SK-N-SH (cell line): ENCODE results near the gene PPP2R5C. TPM values are rescaled to one million over a fixed set of nuclear protein-coding genes. Genes with fewer than 3 reads are reported as not detected.

Experiments
- CTCF ChIA-PET: fragments of 300-600, 350-600 bp; formaldehyde crosslinking; extraction: SDS; loops from one replicate; lab custom pipeline; 2021; lab: Yijun Ruan, JAX
- POLR2A ChIA-PET: fragments of 350-600 bp; sonication (Branson Sonifier 250); formaldehyde crosslinking; extraction: SDS; loops from one replicate; lab custom pipeline; 2020; ENCODE audit warnings: antibody characterized with exemption, inconsistent platforms; lab: Yijun Ruan, JAX
- DNase-seq: peaks from one replicate; pipeline ENCODE4 v3.0.0; 2012
- H2AFZ ChIP-seq: fragments of 200-600 bp; sonication (generic); 2 replicates; pipeline ENCODE4 v1.8.1; 2016; ENCODE audit warnings: antibody characterized with exemption, mild to moderate bottlenecking, low read depth
- H3F3A ChIP-seq: fragments of 200-600 bp; sonication (generic); replicated peaks from 2 replicates; pipeline ENCODE3; 2016; ENCODE audit warnings: antibody characterized with exemption, mild to moderate bottlenecking; ENCODE audit not compliant: insufficient read depth
- H3K27ac ChIP-seq, 2 experiments: fragments of 200-500 bp in 1 of 2; fragments of 200-600 bp in 1 of 2; sonication (Bioruptor generic) in 1 of 2; sonication (generic), shearing (Covaris generic) in 1 of 2; 2 replicates each; pipeline versions ENCODE4 v1.5.1 to v1.6.1; 2014 to 2016; ENCODE audit warnings: low read depth in 2 of 2, inconsistent platforms in 1 of 2, low read length in 1 of 2, mild to moderate bottlenecking in 1 of 2, mixed read lengths in 1 of 2
- H3K27me3 ChIP-seq: fragments of 200-600 bp; sonication (generic), shearing (Covaris generic); 2 replicates; pipeline ENCODE4 v1.6.1; 2016; ENCODE audit warnings: mixed run types; ENCODE audit not compliant: insufficient read depth
- H3K36me3 ChIP-seq, 2 experiments: fragments of 200-500 bp in 1 of 2; fragments of 200-600 bp in 1 of 2; sonication (Bioruptor generic) in 1 of 2; sonication (generic) in 1 of 2; replicated peaks in 1 of 2; 2 replicates each; pipeline versions ENCODE3 to v1.5.1; 2014 to 2016; ENCODE audit warnings: low read length in 1 of 2, mild to moderate bottlenecking in 1 of 2; ENCODE audit not compliant: insufficient read depth in 2 of 2, control insufficient read depth in 1 of 2
- H3K4me1 ChIP-seq, 2 experiments: fragments of 200-500 bp in 1 of 2; fragments of 200-600 bp in 1 of 2; sonication (Bioruptor generic) in 1 of 2; sonication (generic), shearing (Covaris generic) in 1 of 2; 2 replicates each; pipeline versions ENCODE4 v1.5.1 to v1.6.1; 2014 to 2016; ENCODE audit warnings: low read depth in 1 of 2, low read length in 1 of 2, mixed run types in 1 of 2; ENCODE audit not compliant: insufficient read depth in 2 of 2, control insufficient read depth in 1 of 2
- H3K4me2 ChIP-seq: fragments of 200-600 bp; sonication (generic), shearing (Covaris generic); 2 replicates; pipeline ENCODE4 v1.6.1; 2017; ENCODE audit warnings: mixed run types
- H3K4me3 ChIP-seq, 2 experiments: fragments of 200-500 bp in 1 of 2; fragments of 200-600 bp in 1 of 2; sonication (Bioruptor generic) in 1 of 2; sonication (generic), shearing (Covaris generic) in 1 of 2; 2 replicates each; pipeline versions ENCODE4 v1.5.1 to v1.8.1; 2014 to 2016; ENCODE audit warnings: low read depth in 2 of 2, inconsistent platforms in 1 of 2, low read length in 1 of 2, mild to moderate bottlenecking in 1 of 2, mixed read lengths in 1 of 2, moderate library complexity in 1 of 2
- H3K79me2 ChIP-seq: fragments of 200-600 bp; sonication (generic); 2 replicates; pipeline ENCODE4 v1.8.1; 2017; ENCODE audit warnings: mild to moderate bottlenecking; ENCODE audit not compliant: insufficient read depth
- H3K9ac ChIP-seq: fragments of 200-600 bp; sonication (generic); 2 replicates; pipeline ENCODE4 v1.6.1; 2017; ENCODE audit warnings: mixed run types
- H3K9me2 ChIP-seq: fragments of 200-600 bp; sonication (generic); 2 replicates; pipeline ENCODE4 v1.6.1; 2017; ENCODE audit warnings: mixed run types
- H3K9me3 ChIP-seq: fragments of 200-600 bp; sonication (generic); 2 replicates; pipeline ENCODE4 v1.6.1; 2017; ENCODE audit warnings: mixed run types, mild to moderate bottlenecking, moderate library complexity
- H4K20me1 ChIP-seq: fragments of 200-600 bp; sonication (generic); 2 replicates; pipeline ENCODE4 v1.6.1; 2017; ENCODE audit warnings: mild to moderate bottlenecking, mixed run types; ENCODE audit not compliant: insufficient read depth
- CHD2 ChIP-seq: fragments of 150-350 bp; IDR thresholded peaks from 2 replicates; pipeline ENCODE4 v1.6.1; 2018; ENCODE audit warnings: low read length; ENCODE audit not compliant: partially characterized antibody
- CTCF ChIP-seq: fragments of 200-600 bp; sonication (generic); IDR thresholded peaks from 2 replicates; pipeline ENCODE4 v1.6.1; 2017; ENCODE audit warnings: antibody characterized with exemption, mild to moderate bottlenecking, moderate library complexity
- ELF1 ChIP-seq: IDR thresholded peaks from 2 replicates; pipeline ENCODE4 v1.4.0; 2012
- EP300 ChIP-seq, 2 experiments: IDR thresholded peaks; 2 replicates each; pipeline versions ENCODE4 v1.4.0 to v1.6.1; 2012; ENCODE audit warnings: borderline replicate concordance in 1 of 2, low read depth in 1 of 2, low read length in 1 of 2
- FOSL2 ChIP-seq: IDR thresholded peaks from 2 replicates; pipeline ENCODE4 v1.4.0; 2012; ENCODE audit warnings: low read depth, mild to moderate bottlenecking, moderate library complexity, borderline replicate concordance
- FOXJ3 ChIP-seq: sonication (generic); formaldehyde crosslinking; IDR thresholded peaks from 2 replicates; pipeline ENCODE4 v1.5.1; 2020; ENCODE audit warnings: mild to moderate bottlenecking, missing genetic modification reagents
- FOXM1 ChIP-seq: IDR thresholded peaks from 2 replicates; pipeline ENCODE4 v1.4.0; 2012; ENCODE audit warnings: low read depth, mild to moderate bottlenecking
- GABPA ChIP-seq: IDR thresholded peaks from 2 replicates; pipeline ENCODE4 v1.4.0; 2012; ENCODE audit warnings: low read depth, mild to moderate bottlenecking
- GATA2 ChIP-seq: sonication (generic); formaldehyde crosslinking; IDR thresholded peaks from 2 replicates; pipeline ENCODE4 v1.5.0; 2020; ENCODE audit warnings: mild to moderate bottlenecking, missing genetic modification reagents
- IRF3 ChIP-seq: fragments of 150-350 bp; IDR thresholded peaks from 2 replicates; pipeline ENCODE4 v1.6.1; 2016; ENCODE audit warnings: mild to moderate bottlenecking, low read depth, low read length
- MAX ChIP-seq: IDR thresholded peaks from 2 replicates; pipeline ENCODE4 v1.4.0; 2012; ENCODE audit warnings: low read depth
- MEF2A ChIP-seq: IDR thresholded peaks from 2 replicates; pipeline ENCODE4 v1.4.0; 2012; ENCODE audit warnings: low read depth, borderline replicate concordance
- MXI1 ChIP-seq: IDR thresholded peaks from 2 replicates; pipeline ENCODE4 v1.6.1; 2012; ENCODE audit warnings: mild to moderate bottlenecking, low read depth, low read length, improper control_type of control experiment
- NFIC ChIP-seq: IDR thresholded peaks from 2 replicates; pipeline ENCODE4 v1.4.0; 2012; ENCODE audit warnings: borderline replicate concordance
- POLR2AphosphoS5 ChIP-seq: IDR thresholded peaks from 2 replicates; pipeline ENCODE4 v1.6.1; 2012; ENCODE audit warnings: low read depth, low read length
- RAD21 ChIP-seq: IDR thresholded peaks from 2 replicates; pipeline ENCODE4 v1.6.1; 2012; ENCODE audit warnings: mild to moderate bottlenecking, low read length
- RCOR1 ChIP-seq: fragments of 150-350 bp; IDR thresholded peaks from 2 replicates; pipeline ENCODE4 v1.6.1; 2017; ENCODE audit warnings: antibody characterized with exemption, low read length
- RFX5 ChIP-seq: IDR thresholded peaks from 2 replicates; pipeline ENCODE4 v1.6.1; 2012; ENCODE audit warnings: mild to moderate bottlenecking, improper control_type of control experiment, low read length
- RXRA ChIP-seq: IDR thresholded peaks from 2 replicates; pipeline ENCODE4 v1.4.0; 2012; ENCODE audit warnings: low read depth, mild to moderate bottlenecking, borderline replicate concordance
- SIN3A ChIP-seq: IDR thresholded peaks from 2 replicates; pipeline ENCODE4 v1.6.1; 2012; ENCODE audit warnings: low read depth, mild to moderate bottlenecking, low read length, moderate library complexity, borderline replicate concordance
- SMC3 ChIP-seq: IDR thresholded peaks from 2 replicates; pipeline ENCODE4 v1.6.1; 2012; ENCODE audit warnings: low read depth, low read length, improper control_type of control experiment
- TCF12 ChIP-seq: IDR thresholded peaks from 2 replicates; pipeline ENCODE4 v1.4.0; 2012
- TEAD4 ChIP-seq: IDR thresholded peaks from 2 replicates; pipeline ENCODE4 v1.4.0; 2012; ENCODE audit warnings: mild to moderate bottlenecking, borderline replicate concordance; ENCODE audit not compliant: insufficient read depth
- USF1 ChIP-seq: IDR thresholded peaks from 2 replicates; pipeline ENCODE4 v1.4.0; 2012; ENCODE audit warnings: low read depth, borderline replicate concordance
- WGBS: methylation state at CpG from one replicate; pipeline ENCODE4 v1.1.6; 2017; ENCODE audit warnings: low lambda C conversion rate; 5-methylcytosine and 5-hydroxymethylcytosine counted together
- polyA plus RNA-seq, 3 experiments: library from polyadenylated mRNA; depleted of rRNA; stranded (reverse); fragments of >200 nt; gene quantifications; 2 replicates each; pipeline ENCODE4 v1.2.3, GENCODE V29; 2012

PPP2R5C gene
- polyA plus RNA-seq, 1 of the 3 experiments (the other 2 are of a cell fraction) = 43.7 TPM

GRCh38 chr14:101887219-101887618, 125.7 kb downstream of the PPP2R5C start:
- ChIA-PET POLR2A (interaction anchor here (1.0 kb wide), 1 partner anchor 77 kb away, joined by 3 read pairs; no protein-coding TSS in a partner anchor), CTCF (interaction anchor here (0.6 to 3.2 kb wide), 3 partner anchors 33 to 128 kb away, joined by 3 to 13 read pairs (median 4); no protein-coding TSS in a partner anchor)
- Histone ChIP-seq H3K4me3 (no peak overlapping the region; a peak in 1 of 4 replicates), H3K27me3 (no peaks in the 10 kb centered on the region), H4K20me1 (no peaks in the 10 kb centered on the region), H3K9me2 (no peaks in the 10 kb centered on the region), H3K36me3 (peaks cover 34 to 60% of the 10 kb centered on the region in 2 experiments), H3K79me2 (peaks cover 2% of the 10 kb centered on the region; the same call in 1 of the 2 replicates), H2AFZ (no peak overlapping the region), H3K27ac (peak overlapping the region in 1 of 2 experiments; percentile 29; a peak in 1 of 4 replicates), H3K9ac (no peak overlapping the region), H3F3A (no peaks in the 10 kb centered on the region), H3K9me3 (no peaks in the 10 kb centered on the region), H3K4me2 (no peak overlapping the region), H3K4me1 (peaks cover 0 to 13% of the 10 kb centered on the region in 2 experiments; a peak in 1 of 4 replicates)
- TF ChIP-seq CTCF (no peak), TCF12 (no peak), RAD21 (no peak), RCOR1 (no peak), POLR2AphosphoS5 (no peak), NFIC (no peak), TEAD4 (no peak), RFX5 (no peak), MAX (no peak), MEF2A (no peak), SIN3A (no peak), RXRA (no peak), USF1 (no peak), CHD2 (no peak)
- no peak for DNase-seq
- WGBS = 95% methylated on average over 11 of the region's 11 CpGs

GRCh38 chr14:101888182-101888581, 126.7 kb downstream of the PPP2R5C start:
- peak overlapping the region in 1 of 2 experiments; percentile 29; a peak in 2 of 4 replicates for H3K27ac ChIP-seq
- no peaks in the 10 kb centered on the region for H3F3A ChIP-seq
- peaks cover 29 to 63% of the 10 kb centered on the region in 2 experiments for H3K36me3 ChIP-seq
- H3K9ac ChIP-seq = no peak overlapping the region
- WGBS = 98% methylated on average over 4 of the region's 10 CpGs
- no peak overlapping the region for H3K4me2 ChIP-seq
- no peak for DNase-seq
- H4K20me1 ChIP-seq = no peaks in the 10 kb centered on the region
- no peak overlapping the region for H3K4me3 ChIP-seq
- POLR2A ChIA-PET = interaction anchor here (0.6 to 1.0 kb wide), 2 partner anchors 78 to 79 kb away, joined by 3 read pairs; no protein-coding TSS in a partner anchor
- H3K9me2 ChIP-seq = no peaks in the 10 kb centered on the region
- no peaks in the 10 kb centered on the region for H3K9me3 ChIP-seq
- H3K27me3 ChIP-seq = no peaks in the 10 kb centered on the region
- CTCF ChIA-PET = interaction anchor here (3.2 kb wide), 1 partner anchor 117 kb away, joined by 13 read pairs; no protein-coding TSS in a partner anchor
- no peaks in the 10 kb centered on the region; the same call in 1 of the 2 replicates for H3K79me2 ChIP-seq
- no peak overlapping the region for H2AFZ ChIP-seq
- peaks cover 0 to 13% of the 10 kb centered on the region in 2 experiments; a peak in 1 of 4 replicates for H3K4me1 ChIP-seq
- TF ChIP-seq SIN3A (no peak), FOXM1 (no peak), GABPA (no peak), RXRA (no peak), ELF1 (no peak), RFX5 (no peak), RCOR1 (no peak), MXI1 (no peak), MAX (no peak), EP300 (IDR thresholded peaks at IDR 0.05; ENCODE audit: borderline replicate concordance in 1 of 2, low read depth in 1 of 2, low read length in 1 of 2) (no peak), NFIC (no peak), GATA2 (no peak), FOXJ3 (CRISPR knock-in tag) (no peak), IRF3 (no peak), FOSL2 (no peak), SMC3 (no peak), POLR2AphosphoS5 (no peak)
